Activated CD4-positive, alpha-beta T cell treated with anti-CD3 and anti-CD28 coated beads for 1 hour (primary cell): ENCODE results near the gene LCMT1.
"Not testable (repeated sequence)": the region's sequence is repeated elsewhere in the genome, so short reads cannot be mapped to it uniquely, and the experiment has no call there.

Source experiments
- DNase-seq: peaks from one replicate; pipeline ENCODE4 v3.0.0-alpha.2; 2020

LCMT1 gene

DNA sequence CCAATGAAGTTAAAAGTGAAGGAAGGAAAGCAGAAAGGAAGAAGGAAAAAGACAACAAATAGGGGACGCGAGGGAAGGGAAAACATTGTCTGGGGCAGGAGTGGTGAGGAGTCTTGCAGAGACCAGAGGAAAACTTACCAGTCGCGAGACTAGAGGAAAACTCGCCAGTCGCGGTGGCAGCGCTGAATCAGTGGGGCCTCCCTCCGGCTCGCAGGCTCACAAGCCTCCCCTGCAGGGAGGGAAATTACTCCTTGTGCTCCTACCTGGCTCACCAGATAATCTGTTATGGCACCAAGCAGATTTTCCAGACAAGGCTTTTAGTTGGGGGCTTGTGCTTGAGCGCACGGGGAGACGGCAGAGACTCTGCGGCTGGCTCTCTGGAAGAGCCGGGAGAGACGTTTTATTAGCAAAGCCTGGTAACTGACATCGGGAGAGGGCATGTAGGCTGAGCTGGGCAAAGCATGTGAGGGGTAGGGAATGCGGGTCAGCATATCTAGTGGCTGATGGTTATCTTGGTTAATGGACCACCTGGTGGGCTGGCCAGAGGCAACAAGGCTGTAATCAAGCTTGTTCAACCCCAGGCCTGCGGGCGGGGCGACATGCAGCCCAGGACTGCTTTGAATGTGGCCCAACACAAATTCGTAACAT, 37.1 kb downstream of the LCMT1 start:
- no peak for DNase-seq

DNA sequence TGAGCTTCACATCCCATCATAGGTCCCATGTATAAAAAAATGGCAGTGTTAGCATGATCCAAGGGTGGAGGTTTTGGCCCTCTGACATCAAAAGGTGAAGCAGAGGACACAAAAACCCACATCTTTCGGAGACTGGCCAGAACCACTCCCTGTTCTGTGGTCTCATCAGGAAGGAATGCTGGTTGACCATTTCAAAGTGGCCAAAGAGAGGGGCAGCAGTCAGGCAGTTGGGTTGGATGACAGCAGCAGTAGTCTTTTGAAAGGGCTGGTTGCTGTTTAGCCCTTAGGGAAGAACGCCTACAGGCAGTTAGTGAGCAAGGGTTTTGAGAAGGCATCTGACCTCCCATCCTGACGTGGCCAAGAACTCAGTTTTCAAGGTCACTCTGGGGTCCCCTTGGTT, 40.5 kb downstream of the LCMT1 start:
- no peak for DNase-seq

DNA sequence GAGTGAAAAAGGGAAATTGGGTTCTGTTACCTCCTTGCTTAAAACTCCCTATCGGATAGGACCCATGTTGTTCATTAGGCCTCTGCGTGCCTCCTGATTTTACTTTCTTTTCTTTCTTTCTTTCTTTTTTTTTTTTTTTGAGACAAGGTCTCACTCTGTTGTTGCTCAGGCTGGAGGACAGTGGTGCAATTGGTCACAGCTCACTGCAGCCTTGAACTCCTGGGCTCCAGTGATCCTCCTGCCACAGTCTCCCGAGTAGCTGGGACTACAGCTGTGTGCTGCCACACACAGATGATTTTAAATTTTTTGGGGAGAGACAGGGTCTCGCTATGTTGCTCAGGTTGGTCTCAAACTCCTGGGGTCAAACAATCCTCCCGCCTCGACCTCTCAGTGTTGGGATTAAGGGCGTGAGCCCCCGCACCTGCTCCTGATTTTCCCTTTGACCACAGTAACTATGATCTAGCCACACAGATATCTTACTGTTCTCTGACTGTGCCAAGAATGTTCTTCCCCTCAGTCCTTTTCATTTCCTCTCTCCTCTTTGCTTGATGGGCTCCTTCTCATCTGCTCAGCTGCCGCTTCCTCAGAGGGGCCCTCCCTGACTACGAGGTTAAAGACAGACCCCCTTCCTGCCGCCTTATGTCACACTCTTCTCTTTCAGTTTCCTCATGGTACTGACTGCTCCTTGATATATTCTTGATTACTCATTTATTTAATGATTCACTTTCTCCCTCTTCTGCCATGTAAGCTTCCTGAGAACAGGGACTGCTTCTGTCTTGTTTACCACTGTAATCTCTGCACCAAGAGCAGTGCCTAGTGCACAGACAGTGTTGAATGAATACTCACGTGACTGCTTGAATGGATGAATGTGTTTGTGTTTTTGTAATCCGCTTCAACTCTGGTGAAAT, 44.3 kb downstream of the LCMT1 start:
- DNase-seq, result no peak

DNA sequence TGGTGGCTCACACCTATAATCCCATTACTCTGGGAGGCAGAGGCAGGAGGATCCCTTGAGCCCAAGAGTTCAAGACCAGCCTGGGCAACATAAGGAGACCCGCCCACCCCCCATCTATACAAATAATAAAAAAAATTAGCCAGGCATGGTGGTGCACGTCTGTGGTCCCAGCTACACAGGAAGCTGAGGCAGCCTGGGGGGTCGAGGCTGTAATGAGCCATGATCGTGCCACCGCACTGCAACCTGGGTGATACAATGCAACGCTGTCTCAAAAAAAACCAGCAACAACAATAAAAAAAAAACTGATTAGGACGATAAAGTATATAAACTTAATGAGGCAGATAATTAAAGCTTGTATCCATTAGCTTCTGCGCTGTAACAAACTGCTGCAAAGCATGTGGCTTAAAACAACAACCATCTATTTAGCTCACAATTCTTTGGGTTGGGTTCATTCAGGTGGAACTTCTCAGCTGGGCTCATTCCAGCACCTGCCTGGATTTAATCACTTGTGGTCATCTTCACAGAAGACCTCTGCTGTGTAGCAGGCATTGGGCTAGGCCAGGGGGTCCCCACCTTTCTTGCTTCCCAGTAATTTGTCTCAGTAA, 45.8 kb downstream of the LCMT1 start:
- DNase-seq, result no peak

DNA sequence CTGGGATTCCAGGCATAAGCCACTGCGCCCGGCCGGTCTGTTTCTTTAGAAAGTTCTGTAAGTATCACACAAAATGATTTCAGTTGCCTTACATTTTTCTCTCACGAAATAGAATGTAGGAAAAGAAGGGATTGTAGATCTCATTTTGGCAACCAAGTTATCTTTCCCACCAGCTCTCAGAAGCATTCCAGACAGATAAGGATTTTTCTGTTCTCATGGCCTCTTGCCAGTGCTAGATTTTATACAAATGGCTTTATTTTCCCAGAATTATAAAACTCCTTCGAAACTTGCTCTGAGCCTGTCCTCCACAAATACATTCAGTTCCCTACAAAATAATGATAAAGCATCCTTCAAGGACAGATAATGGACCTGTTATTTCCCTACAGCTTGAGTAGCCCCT, 46.9 kb downstream of the LCMT1 start:
- no peak for DNase-seq

DNA sequence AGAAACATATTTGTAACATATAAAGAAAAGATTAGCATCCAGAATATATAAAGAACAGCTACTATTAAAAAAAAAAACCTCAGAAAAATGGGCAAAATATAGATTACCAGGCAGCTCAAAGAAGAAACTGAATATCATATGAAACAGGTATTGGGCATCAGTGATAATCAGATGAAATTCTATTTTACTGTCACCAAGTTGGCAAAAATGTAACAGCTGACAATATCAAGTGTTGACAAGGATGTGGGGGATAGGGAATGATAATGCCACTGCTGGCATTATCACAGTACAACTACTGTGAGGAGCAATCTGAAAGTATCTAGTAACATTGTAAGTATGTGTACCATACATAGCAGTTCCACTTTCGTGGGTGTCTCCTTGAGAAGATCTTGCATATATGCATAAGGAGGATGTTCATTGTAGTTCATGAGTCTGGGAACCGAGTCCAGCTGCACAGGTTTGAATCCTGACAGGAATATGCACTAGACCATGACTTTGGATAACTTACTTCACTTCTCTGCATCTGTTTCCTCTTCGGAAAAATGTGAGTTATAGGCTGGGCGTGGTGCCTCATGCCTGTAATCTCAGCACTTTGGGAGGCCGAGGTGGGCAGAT, 50.3 kb downstream of the LCMT1 start:
- no peak for DNase-seq

DNA sequence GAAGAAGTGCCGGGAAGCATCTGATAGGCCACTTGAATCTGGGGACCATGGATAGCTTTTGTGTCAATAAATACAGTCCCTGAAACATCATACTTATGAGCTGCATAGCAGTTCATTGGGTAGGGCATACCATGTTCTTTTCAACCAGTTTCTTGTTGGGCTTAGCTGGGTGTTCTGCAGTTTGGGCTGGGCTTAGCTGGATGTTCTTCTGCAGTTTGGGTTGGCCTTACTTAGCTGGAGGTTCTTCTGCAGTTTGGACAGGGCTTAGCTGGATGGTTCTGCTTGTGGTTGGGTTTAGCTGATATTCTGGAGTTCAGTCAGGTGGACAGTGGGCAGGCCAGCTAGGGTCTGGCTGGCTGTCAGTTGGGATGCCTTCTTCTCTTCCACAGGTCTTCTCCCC, 52.1 kb downstream of the LCMT1 start:
- no peak for DNase-seq

DNA sequence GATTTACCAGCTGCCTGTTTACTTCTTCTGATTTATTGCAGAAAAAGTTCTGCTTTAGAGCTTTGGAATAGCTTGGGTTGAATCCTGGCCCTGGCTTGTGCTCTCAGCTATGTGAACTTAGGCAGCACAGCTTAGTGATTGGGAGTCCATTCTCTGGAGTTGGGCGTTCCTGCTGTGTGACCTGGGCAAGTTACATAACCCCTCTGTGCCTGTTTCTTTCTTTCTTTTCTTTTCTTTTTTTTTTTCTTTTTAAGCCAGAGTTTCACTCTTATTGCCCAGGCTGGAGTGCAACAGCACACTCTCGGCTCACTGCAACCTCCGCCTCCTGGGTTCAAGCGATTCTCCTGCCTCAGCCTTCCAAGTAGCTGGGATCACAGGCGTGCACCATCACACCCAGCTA, 53.7 kb downstream of the LCMT1 start:
- DNase-seq, result no peak

DNA sequence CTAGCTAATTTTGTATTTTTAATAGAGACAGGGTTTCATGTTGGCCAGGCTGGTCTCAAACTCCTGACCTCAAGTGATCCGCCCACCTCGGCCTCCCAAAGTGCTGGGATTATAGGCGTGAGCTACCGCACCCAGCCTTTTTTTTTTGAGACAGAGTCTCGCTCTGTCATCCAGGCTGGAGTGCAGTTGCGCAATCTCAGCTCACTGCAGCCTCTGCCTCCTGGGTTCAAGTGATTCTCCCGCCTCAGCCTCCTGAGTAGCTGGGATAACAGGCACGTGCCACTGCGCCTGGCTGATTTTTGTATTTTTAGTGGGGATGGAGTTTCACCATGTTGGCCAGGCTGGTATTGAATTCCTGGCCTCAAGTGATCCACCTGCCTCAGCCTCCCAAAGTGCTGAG, 56.4 kb downstream of the LCMT1 start:
- not testable (repeated sequence) for DNase-seq

DNA sequence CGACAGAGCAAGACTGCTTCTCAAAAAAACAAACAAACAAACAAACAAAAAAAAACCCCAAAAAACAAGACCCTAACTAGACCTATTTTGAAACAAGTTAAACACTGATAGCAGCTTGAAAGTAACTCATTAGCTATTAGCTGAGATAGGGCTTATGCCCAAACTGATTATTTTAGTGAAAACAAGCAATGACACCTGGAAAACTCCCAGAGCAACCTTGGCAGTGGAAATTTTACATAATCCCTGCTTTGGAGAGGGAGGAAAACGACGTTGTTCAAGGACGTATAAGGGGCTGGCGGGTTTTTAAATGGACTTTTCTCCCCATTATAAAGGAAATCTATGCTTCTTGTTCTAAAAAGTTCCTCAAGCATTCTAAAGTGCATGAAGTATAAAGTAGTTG, 59.8 kb downstream of the LCMT1 start:
- DNase-seq, result no peak

DNA sequence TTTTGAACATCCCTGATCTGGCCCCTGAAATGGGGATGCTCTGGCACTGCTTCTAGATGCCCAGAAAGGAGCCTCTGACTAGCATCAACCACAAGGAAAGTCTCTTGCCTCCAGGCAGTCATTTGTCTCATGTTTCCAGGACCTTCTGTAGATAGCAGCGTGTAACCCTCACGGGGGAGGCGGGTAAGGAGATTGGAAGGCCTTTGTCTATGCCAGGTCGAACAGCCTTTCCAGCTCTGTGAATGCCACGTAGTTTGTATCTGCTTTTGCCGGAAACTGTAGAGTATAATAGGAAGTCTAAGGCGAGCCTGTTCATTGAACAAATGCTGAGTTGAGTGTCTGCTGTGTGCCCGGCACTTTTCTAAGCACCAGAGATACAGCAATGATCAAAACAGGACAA, 61.3 kb downstream of the LCMT1 start:
- DNase-seq, result no peak

DNA sequence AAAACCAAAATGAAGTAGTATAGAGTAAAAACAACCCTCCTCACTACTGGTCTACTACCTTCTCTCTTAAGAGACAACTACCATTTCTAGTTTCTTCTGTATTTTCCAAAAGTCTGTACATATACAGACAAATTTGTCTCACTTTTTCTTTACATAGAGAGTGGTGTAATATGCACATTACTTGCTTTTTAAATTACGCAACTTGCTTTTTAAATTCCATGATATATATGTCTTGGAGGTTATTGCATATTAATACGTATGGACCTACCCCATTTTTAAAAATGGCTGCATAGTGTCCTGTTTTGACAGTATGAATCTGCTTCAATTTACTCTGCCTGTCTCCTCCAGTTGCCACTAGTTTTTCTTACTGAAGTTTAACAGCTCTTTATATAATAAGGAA, 62.7 kb downstream of the LCMT1 start:
- no peak for DNase-seq

DNA sequence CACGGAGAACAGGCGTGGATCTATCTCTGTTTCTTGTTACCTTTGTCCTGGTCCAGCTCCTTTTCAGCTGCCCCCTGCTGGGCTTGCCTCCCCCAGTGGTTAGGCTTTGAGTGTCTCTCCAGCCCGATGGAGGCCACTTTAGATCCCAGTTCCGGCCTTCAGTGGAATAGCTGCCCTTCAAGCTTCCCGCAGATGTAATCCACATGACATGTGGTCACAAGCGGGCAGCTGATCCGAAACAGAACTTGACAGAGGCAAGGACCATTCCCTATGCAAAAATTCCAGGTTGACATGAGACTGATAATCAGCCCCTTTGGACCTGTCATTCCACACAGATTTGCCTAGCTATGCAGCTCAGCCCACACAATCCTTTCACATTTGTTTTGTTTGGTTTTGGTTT, 64.6 kb downstream of the LCMT1 start:
- DNase-seq, result no peak

DNA sequence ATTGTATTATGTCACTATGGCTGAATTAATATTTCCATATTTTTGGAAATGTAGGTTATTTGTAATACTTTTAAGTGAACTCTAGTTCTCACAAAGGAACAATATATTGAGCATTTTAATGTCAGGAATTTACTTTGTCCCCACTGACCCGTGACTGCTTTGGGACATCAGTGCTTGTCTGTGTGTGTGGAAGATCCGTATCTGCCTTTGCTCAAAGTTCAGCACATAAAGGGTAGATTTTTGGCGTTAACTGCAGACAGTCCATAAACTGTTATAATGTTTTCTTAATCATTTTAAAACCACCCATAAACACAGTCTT, 65.9 kb downstream of the LCMT1 start:
- DNase-seq, result no peak

DNA sequence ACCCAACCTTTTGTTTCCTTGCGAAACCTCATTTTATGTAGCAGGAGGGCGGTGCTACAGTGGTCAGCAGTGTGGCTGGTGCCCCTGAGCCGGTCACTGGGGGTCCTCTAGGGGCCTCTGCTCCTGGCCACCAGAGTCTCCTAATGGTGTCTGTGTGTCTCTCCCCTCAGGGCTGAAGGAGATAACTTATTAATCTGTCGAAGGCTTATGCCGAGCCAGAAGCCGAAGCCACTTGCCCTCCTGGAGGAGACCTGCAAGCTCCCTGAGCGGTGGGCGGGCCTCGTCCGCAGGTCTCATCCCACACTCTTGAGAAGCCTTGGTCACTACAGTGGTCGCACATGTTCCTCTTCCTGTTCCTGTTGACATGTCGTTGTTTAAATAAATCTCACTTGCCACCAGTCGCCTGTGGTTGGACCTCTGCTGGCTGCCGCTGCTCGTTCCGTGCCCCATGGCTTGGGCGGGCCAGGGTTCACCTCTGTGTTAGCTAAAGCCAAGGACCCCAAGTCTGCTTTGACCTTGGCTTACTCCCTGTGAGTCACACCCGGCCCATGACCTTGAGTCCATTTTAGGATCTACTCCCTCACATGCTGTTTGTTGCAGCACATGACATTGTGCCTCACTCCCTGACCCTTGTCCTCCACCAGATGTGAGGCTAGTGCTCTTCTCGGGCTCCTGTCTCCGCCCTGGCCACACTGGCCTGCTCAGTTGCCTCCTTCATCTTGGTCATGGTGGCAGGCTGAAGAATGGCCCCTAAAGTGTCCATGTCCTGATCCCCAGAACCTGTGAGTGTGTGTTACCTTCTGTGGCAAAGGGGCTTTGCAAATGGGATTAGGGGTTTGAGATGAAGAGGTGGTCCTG, 66.5 kb downstream of the LCMT1 start:
- no peak for DNase-seq

DNA sequence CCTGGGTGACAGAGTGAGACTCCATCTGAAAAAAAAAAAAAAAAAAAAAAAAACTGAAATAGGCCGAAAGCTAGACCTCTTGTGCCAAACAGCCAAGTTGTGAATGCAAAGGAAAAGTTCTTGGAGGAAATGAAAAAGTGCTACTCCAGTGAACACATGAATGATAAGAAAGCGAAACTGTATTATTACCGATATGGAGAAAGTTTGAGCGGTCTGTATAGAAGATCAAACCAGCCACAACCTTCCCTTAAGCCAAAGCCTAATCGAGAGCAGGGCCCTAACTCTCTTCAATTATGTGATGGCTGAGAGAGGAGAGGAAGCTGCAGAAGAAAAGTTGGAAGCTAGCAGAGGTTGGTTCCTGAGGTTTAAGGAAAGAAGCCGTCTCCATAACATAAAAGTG, 69.7 kb downstream of the LCMT1 start:
- DNase-seq, result not testable (repeated sequence)

DNA sequence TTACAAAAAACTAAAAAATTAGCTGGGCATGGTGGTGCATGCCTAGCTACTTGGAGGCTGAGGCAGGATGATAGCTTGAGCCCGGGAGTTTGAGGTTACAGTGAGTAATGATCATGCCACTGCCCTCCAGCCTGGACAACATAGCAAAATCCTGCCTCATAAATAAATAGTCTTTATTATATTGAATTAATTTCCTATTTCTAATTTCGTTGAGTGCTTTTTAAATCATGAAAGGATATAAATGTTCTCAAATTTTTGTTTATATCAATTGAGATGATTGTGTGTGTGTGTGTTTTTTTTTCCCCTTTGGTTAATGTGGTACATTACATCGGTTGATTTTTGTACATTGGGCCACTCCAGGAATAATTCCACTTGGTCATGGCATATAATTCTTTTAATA, 73.2 kb downstream of the LCMT1 start:
- no peak for DNase-seq

DNA sequence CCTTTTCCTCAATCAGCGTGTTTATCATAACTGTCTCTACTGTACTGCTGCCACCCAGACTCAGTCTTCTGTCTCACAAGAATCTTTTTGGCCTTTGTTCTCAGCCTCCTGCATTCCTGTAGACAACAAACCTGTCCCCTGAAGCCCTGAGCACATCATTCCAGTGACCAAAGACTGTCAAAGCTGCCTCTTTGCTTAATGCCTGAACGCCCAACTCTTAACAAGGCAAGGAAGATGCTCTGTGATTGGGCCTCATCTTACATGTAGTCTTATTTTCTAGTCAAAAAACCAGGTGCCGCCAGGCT, 75.9 kb downstream of the LCMT1 start:
- no peak for DNase-seq

DNA sequence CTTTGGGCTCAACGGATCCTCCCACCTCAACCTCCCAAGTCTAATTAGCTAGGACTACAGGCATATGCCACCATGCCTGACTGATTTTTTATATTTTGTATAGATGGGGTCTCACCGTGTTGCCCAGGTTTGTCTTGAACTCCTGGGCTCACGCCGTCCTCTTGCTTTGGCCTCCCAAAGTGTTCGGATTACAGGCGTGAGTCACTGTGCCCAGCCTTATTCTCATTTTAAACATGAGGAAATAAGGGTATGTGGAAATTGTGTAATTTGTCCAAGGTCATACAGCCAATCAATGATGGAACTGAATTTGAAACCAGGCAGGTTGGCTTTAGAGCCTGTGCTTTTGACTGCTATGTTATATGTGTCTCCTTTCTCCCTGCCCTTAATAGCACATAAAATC, 77.8 kb downstream of the LCMT1 start:
- DNase-seq, result no peak

DNA sequence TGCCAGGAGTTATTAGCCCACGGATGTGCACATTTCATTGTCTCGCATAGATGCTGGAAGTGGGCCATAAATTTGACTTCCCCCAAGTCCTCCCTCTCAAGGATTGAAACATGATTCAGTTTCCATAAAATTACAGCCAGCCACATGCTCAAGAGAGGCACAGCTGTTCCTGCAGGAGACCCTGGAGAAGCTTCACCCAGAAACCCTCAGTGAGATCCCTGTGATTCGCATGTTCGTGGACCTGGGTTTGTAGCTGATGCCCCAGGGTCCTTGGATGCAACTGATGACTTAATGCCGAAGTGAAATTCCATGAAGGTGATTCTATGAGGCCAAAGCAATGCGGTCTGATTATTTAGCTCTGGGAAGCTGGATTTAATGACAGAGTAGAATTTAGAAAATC, 80.6 kb downstream of the LCMT1 start:
- no peak for DNase-seq

DNA sequence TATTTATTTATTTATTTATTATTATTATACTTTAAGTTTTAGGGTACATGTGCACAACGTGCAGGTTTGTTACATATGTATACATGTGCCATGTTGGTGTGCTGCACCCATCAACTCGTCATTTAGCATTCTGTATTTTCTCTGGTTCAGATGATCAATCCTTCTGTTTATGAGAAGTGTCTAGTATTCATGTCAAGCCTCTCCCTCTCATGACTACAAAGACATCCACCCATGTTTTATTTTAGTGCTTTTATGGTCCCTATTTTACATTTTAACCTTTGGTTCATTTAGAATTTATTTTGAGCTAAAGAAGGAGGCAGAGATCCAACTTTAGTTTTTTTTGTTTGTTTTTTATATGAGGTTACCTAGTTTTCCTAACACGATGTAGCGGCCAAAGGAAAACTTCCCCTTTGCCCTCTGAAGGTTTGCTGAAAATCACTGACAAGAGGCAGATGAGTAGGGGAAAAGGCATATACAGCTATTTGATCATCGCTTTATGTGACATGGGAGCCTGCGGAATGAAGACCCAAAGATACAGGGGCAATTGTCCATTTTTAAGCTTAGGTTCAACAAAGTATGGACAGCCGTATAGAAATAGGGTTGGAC, 82.8 kb downstream of the LCMT1 start:
- DNase-seq, result no peak

DNA sequence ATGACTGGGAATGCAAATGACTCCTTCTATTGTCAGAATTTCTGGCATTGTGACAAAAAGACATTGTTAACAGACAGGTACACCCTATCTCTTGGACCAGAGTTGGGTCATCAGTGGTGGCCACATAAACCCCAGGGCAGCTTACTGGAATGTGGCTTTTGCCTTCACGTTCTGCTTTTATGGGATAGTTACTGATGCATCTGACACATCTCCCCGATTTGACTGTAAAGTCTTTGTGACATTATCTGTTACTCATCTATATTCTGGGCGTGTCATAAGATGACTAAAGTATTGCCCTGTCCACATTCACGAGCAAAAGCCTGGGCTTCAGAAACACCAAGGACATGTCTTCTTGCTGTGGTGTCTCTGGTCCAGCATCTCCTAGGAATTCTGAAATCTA, 86.5 kb downstream of the LCMT1 start:
- no peak for DNase-seq

DNA sequence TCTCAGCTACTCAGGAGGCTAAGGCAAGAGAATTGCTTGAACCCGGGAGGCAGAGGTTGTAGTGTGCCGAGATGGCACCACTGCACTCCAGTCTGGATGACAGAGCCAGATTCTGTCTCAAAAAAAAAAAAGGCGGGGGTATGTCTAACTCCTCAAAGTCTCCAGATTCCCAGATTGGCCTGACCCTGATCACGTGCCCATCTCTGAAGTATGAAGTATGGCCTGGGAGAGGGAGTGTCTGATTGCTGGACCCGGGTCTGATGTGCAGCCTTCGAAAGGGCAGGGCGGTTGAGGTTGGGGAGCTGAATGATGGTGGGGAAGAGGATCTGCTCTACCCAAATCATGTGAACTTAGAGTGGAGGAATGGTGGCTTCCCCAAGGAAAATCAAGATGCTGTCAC, 87.9 kb downstream of the LCMT1 start:
- DNase-seq, result no peak
